Activated CD8-positive, alpha-beta memory T cell treated with anti-CD3 and anti-CD28 coated beads for 24 hours (primary cell): Measurements from ENCODE around the gene CX3CR1.
"Not testable (repeated sequence)": the region's sequence is repeated elsewhere in the genome, so short reads cannot be mapped to it uniquely, and the experiment has no call there.

Experiments used
- DNase-seq: peaks from one replicate; pipeline ENCODE4 v3.0.0-alpha.2; 2020

CX3CR1 gene

GRCh38 chr3:39279745-39280517 lies at the start of gene CX3CR1:
CX3CR1 (minus strand) TSS chr3:39280036; CDS start chr3:39266509, 13,527 bp downstream.
- DNase-seq, result peak; percentile 50

- no peak for DNase-seq
These were observed 49.7 kb upstream of the CX3CR1 start, which contains the start of gene CCR8 for GRCh38 chr3:39329493-39329892. CCR8 (plus strand) TSS chr3:39329709; CDS start chr3:39332332, 2,623 bp downstream.

- DNase-seq, result no peak
These were observed 48.0 kb upstream of the CX3CR1 start for GRCh38 chr3:39327746-39328349.

GRCh38 chr3:39327053-39327745 lies 47.4 kb upstream of the CX3CR1 start:
- DNase-seq, result no peak

- DNase-seq, result no peak
These were observed 45.4 kb upstream of the CX3CR1 start for GRCh38 chr3:39325236-39325635.

- DNase-seq, result no peak
These were observed 43.7 kb upstream of the CX3CR1 start for GRCh38 chr3:39323494-39323893.

GRCh38 chr3:39322936-39323335 lies 43.1 kb upstream of the CX3CR1 start:
- DNase-seq, result no peak

GRCh38 chr3:39322209-39322715 lies 42.4 kb upstream of the CX3CR1 start:
- DNase-seq, result not testable (repeated sequence)

GRCh38 chr3:39321574-39321983 lies 41.7 kb upstream of the CX3CR1 start:
- not testable (repeated sequence) for DNase-seq

- no peak for DNase-seq
These were observed 39.4 kb upstream of the CX3CR1 start for GRCh38 chr3:39319249-39319648.

- DNase-seq, result no peak
These were observed 38.5 kb upstream of the CX3CR1 start for GRCh38 chr3:39318301-39318700.

GRCh38 chr3:39317571-39318169 lies 37.8 kb upstream of the CX3CR1 start:
- no peak for DNase-seq

- DNase-seq, result no peak
These were observed 35.6 kb upstream of the CX3CR1 start for GRCh38 chr3:39315420-39315819.

GRCh38 chr3:39313289-39313688 lies 33.5 kb upstream of the CX3CR1 start:
- no peak for DNase-seq

GRCh38 chr3:39302178-39302577 lies 22.3 kb upstream of the CX3CR1 start:
- DNase-seq, result no peak

- no peak for DNase-seq
These were observed 19.4 kb upstream of the CX3CR1 start for GRCh38 chr3:39299279-39299678.

GRCh38 chr3:39296197-39297077 lies 16.6 kb upstream of the CX3CR1 start:
- no peak for DNase-seq

GRCh38 chr3:39295184-39295775 lies 15.4 kb upstream of the CX3CR1 start:
- DNase-seq, result no peak

GRCh38 chr3:39294446-39295183 lies 14.8 kb upstream of the CX3CR1 start:
- DNase-seq, result no peak

- no peak for DNase-seq
These were observed 13.1 kb upstream of the CX3CR1 start for GRCh38 chr3:39292961-39293360.

- peak; percentile 92 for DNase-seq
These were observed 12.1 kb upstream of the CX3CR1 start for GRCh38 chr3:39291903-39292329.
